ENCODE data around the gene NCOA3. TPM values are rescaled to one million over a fixed set of nuclear protein-coding genes. Genes with fewer than 3 reads are reported as not detected.
A peak's percentile ranks its signal among the peaks of the same experiment; 100 is the strongest.

The NCOA3 gene
- total and polyA plus RNA-seq, 8 donors, result 34.5 to 41.5 (median 38.2) TPM

- H3K27me3 ChIP-seq, result no peaks in the 10 kb centered on the region
- no peak overlapping the region for H3K4me3 ChIP-seq
- H3K27ac ChIP-seq, result no peak overlapping the region
- TF ChIP-seq CTCF (IDR thresholded peaks at IDR 0.05), result no peak
- peaks cover 0 to 50% of the 10 kb centered on the region in 2 donors for H3K4me1 ChIP-seq
- H3K9me3 ChIP-seq, result no peaks in the 10 kb centered on the region
- ATAC-seq (no peak), DNase-seq (no peak)
- H3K36me3 ChIP-seq, result no peaks in the 10 kb centered on the region
- intact Hi-C loops (cut with DNase I), result no loop called here
Measured at GRCh38 chr20:47561603-47562583, 60.2 kb downstream of the NCOA3 start.

GRCh38 chr20:47566269-47566668, 64.6 kb downstream of the NCOA3 start:
- DNase-seq (no peak), ATAC-seq (no peak)
- Histone ChIP-seq H3K4me3 (no peak overlapping the region), H3K4me1 (peaks cover 10 to 39% of the 10 kb centered on the region in 2 donors), H3K27me3 (no peaks in the 10 kb centered on the region), H3K9me3 (peaks cover 0 to 3% of the 10 kb centered on the region in 2 donors), H3K36me3 (peaks cover 0 to 10% of the 10 kb centered on the region in 2 donors), H3K27ac (no peak overlapping the region)
- TF ChIP-seq CTCF (IDR thresholded peaks at IDR 0.05), result no peak
- intact Hi-C loops (cut with DNase I), result no loop called here

- peak; percentile 76 for ATAC-seq
- Histone ChIP-seq H3K36me3 (peaks cover 0 to 14% of the 10 kb centered on the region in 2 donors), H3K27ac (peak overlapping the region; percentile 49 to 55), H3K4me3 (no peak overlapping the region), H3K4me1 (peaks cover 10 to 36% of the 10 kb centered on the region in 2 donors), H3K9me3 (peaks cover 0 to 6% of the 10 kb centered on the region in 2 donors), H3K27me3 (no peaks in the 10 kb centered on the region)
- DNase-seq, result peak in 2 of 4 donors; percentile 76 to 80
- intact Hi-C loops (cut with DNase I), result no loop called here
- TF ChIP-seq CTCF (IDR thresholded peaks at IDR 0.05), result no peak
Measured at GRCh38 chr20:47568019-47568418, 66.3 kb downstream of the NCOA3 start.

- no peak overlapping the region for H3K4me3 ChIP-seq
- DNase-seq (no peak), ATAC-seq (no peak)
- peaks cover 0 to 6% of the 10 kb centered on the region in 2 donors for H3K9me3 ChIP-seq
- no peak for TF ChIP-seq CTCF (IDR thresholded peaks at IDR 0.05)
- intact Hi-C loops (cut with DNase I), result no loop called here
- peaks cover 10 to 42% of the 10 kb centered on the region in 2 donors for H3K4me1 ChIP-seq
- H3K27ac ChIP-seq, result peak overlapping the region in 1 of 2 donors; percentile 49
- no peaks in the 10 kb centered on the region for H3K27me3 ChIP-seq
- H3K36me3 ChIP-seq, result peaks cover 0 to 14% of the 10 kb centered on the region in 2 donors
Measured at GRCh38 chr20:47568837-47569410, 67.2 kb downstream of the NCOA3 start.

- no peak overlapping the region for H3K4me3 ChIP-seq
- H3K9me3 ChIP-seq, result peaks cover 0 to 6% of the 10 kb centered on the region in 2 donors
- ATAC-seq, result no peak
- no peak for TF ChIP-seq CTCF (IDR thresholded peaks at IDR 0.05)
- H3K27me3 ChIP-seq, result no peaks in the 10 kb centered on the region
- DNase-seq, result no peak
- intact Hi-C loops (cut with DNase I), result no loop called here
- H3K27ac ChIP-seq, result no peak overlapping the region
- peaks cover 0 to 14% of the 10 kb centered on the region in 2 donors for H3K36me3 ChIP-seq
- H3K4me1 ChIP-seq, result peaks cover 27 to 54% of the 10 kb centered on the region in 2 donors
Measured at GRCh38 chr20:47571426-47571825, 69.7 kb downstream of the NCOA3 start.
